ENCODE measurements around the gene SLC12A4. TPM values are rescaled to one million over a fixed set of nuclear protein-coding genes. Genes with fewer than 3 reads are reported as not detected.
"Not testable (repeated sequence)": the region's sequence is repeated elsewhere in the genome, so short reads cannot be mapped to it uniquely, and the experiment has no call there.

SLC12A4 gene
- total RNA-seq, 1 experiment from 2014 or later = 107 TPM

GRCh38 chr16:67995423-67995822 lies 27.0 kb upstream of the SLC12A4 start:
- H3K4me3 Mint-ChIP-seq (ENCODE audit: unreplicated experiment) = no peak overlapping the region
- intact Hi-C loops (cut with micrococcal nuclease) = no loop called here
- no peak for TF ChIP-seq CTCF (IDR thresholded peaks at IDR 0.05; ENCODE audit: unreplicated experiment)
- ChIA-PET CTCF (interaction anchor here (0.6 to 1.2 kb wide), 2 partner anchors 13 to 290 kb away, joined by 3 read pairs; no protein-coding TSS in a partner anchor), POLR2A (no interaction called here)
- no peak overlapping the region for H3K27ac Mint-ChIP-seq (ENCODE audit: low read depth, unreplicated experiment)
- no peaks in the 10 kb centered on the region for H3K27me3 Mint-ChIP-seq (ENCODE audit: insufficient read depth, unreplicated experiment)
- no peaks in the 10 kb centered on the region for H3K9me3 Mint-ChIP-seq (ENCODE audit: unreplicated experiment)
- H3K36me3 Mint-ChIP-seq (ENCODE audit: insufficient read depth, unreplicated experiment) = no peaks in the 10 kb centered on the region
- no TSS peak for BruUV-seq (replicated peaks)
- peaks cover 3% of the 10 kb centered on the region for H3K4me1 Mint-ChIP-seq (ENCODE audit: insufficient read depth, unreplicated experiment)
- DNase-seq (ENCODE audit: unreplicated experiment) = no peak

- intact Hi-C loops (cut with micrococcal nuclease); H3K27me3 Mint-ChIP-seq (ENCODE audit: insufficient read depth, unreplicated experiment); DNase-seq (ENCODE audit: unreplicated experiment); H3K9me3 Mint-ChIP-seq (ENCODE audit: unreplicated experiment); H3K36me3 Mint-ChIP-seq (ENCODE audit: insufficient read depth, unreplicated experiment); H3K4me1 Mint-ChIP-seq (ENCODE audit: insufficient read depth, unreplicated experiment); BruUV-seq (replicated peaks); POLR2A ChIA-PET: not testable (repeated sequence)
- CTCF ChIA-PET = interaction anchor here (0.6 to 1.4 kb wide), 17 partner anchors 9 to 1089 kb away, joined by 3 to 11 read pairs (median 3); partner anchors contain the start of genes DDX28 and DUS2
- Mint-ChIP-seq H3K27ac (ENCODE audit: low read depth, unreplicated experiment) (peak overlapping the region; percentile 82), H3K4me3 (ENCODE audit: unreplicated experiment) (peak overlapping the region; percentile 53)
Observed at GRCh38 chr16:67994040-67994408, 25.6 kb upstream of the SLC12A4 start.

- H3K27ac Mint-ChIP-seq (ENCODE audit: low read depth, unreplicated experiment) = peak overlapping the region; percentile 82
- TF ChIP-seq CTCF (IDR thresholded peaks at IDR 0.05; ENCODE audit: unreplicated experiment) = peak; percentile 98
- H3K4me3 Mint-ChIP-seq (ENCODE audit: unreplicated experiment) = peak overlapping the region; percentile 53
- DNase-seq (ENCODE audit: unreplicated experiment) = peak; percentile 62
- intact Hi-C loops (cut with micrococcal nuclease) = loop anchor here (1.0 kb wide), 2 partner anchors 47 to 236 kb away; no protein-coding TSS in a partner anchor
- CTCF ChIA-PET = interaction anchor here (0.6 to 1.4 kb wide), 20 partner anchors 9 to 1090 kb away, joined by 3 to 11 read pairs (median 4); partner anchors contain the start of genes DDX28 and DUS2
- H3K4me1 Mint-ChIP-seq (ENCODE audit: insufficient read depth, unreplicated experiment) = no peaks in the 10 kb centered on the region
- no peaks in the 10 kb centered on the region for H3K27me3 Mint-ChIP-seq (ENCODE audit: insufficient read depth, unreplicated experiment)
- H3K9me3 Mint-ChIP-seq (ENCODE audit: unreplicated experiment) = no peaks in the 10 kb centered on the region
- POLR2A ChIA-PET = interaction anchor here (1.2 kb wide), 1 partner anchor 11 kb away, joined by 3 read pairs; no protein-coding TSS in a partner anchor
- no peaks in the 10 kb centered on the region for H3K36me3 Mint-ChIP-seq (ENCODE audit: insufficient read depth, unreplicated experiment)
- no TSS peak for BruUV-seq (replicated peaks)
Observed at GRCh38 chr16:67993207-67994039, 25.0 kb upstream of the SLC12A4 start.

- no TSS peak for BruUV-seq (replicated peaks)
- Mint-ChIP-seq H3K4me1 (ENCODE audit: insufficient read depth, unreplicated experiment) (no peaks in the 10 kb centered on the region), H3K36me3 (ENCODE audit: insufficient read depth, unreplicated experiment) (no peaks in the 10 kb centered on the region), H3K27ac (ENCODE audit: low read depth, unreplicated experiment) (no peak overlapping the region), H3K27me3 (ENCODE audit: insufficient read depth, unreplicated experiment) (no peaks in the 10 kb centered on the region), H3K9me3 (ENCODE audit: unreplicated experiment) (no peaks in the 10 kb centered on the region), H3K4me3 (ENCODE audit: unreplicated experiment) (no peak overlapping the region)
- intact Hi-C loops (cut with micrococcal nuclease) = loop anchor here (1.0 kb wide), 2 partner anchors 48 to 237 kb away; no protein-coding TSS in a partner anchor
- CTCF ChIA-PET = interaction anchor here (0.6 to 2.4 kb wide), 11 partner anchors 8 to 74 kb away, joined by 3 to 26 read pairs (median 5); partner anchors contain the start of gene DPEP2NB
- no peak for DNase-seq (ENCODE audit: unreplicated experiment)
- TF ChIP-seq CTCF (IDR thresholded peaks at IDR 0.05; ENCODE audit: unreplicated experiment) = no peak
- POLR2A ChIA-PET = interaction anchor here (1.2 kb wide), 1 partner anchor 12 kb away, joined by 3 read pairs; no protein-coding TSS in a partner anchor
Observed at GRCh38 chr16:67992661-67993206, 24.3 kb upstream of the SLC12A4 start.

Data from MCF 10A (cell line).